ENCODE data around the gene KMT2C. TPM values are rescaled to one million over a fixed set of nuclear protein-coding genes. Genes with fewer than 3 reads are reported as not detected.
"Not testable (repeated sequence)": the region's sequence is repeated elsewhere in the genome, so short reads cannot be mapped to it uniquely, and the experiment has no call there.

Gene KMT2C
- total RNA-seq, 1 experiment from 2014 or later = 8.5 TPM

- not testable (repeated sequence) for DNase-seq; H3K27me3 ChIP-seq (ENCODE audit: control insufficient read depth, insufficient read depth, low read length); H3K36me3 ChIP-seq (replicated peaks; ENCODE audit: control insufficient read depth, insufficient read depth, low read length); H3K4me3 ChIP-seq (ENCODE audit: insufficient read depth, low read depth, low read length)
Measured at GRCh38 chr7:152432735-152433134, 3.1 kb downstream of the KMT2C start.

GRCh38 chr7:152430854-152431253, 4.9 kb downstream of the KMT2C start:
- no peak for DNase-seq
- Histone ChIP-seq H3K4me3 (ENCODE audit: insufficient read depth, low read depth, low read length) (no peak overlapping the region), H3K27me3 (ENCODE audit: control insufficient read depth, insufficient read depth, low read length) (no peaks in the 10 kb centered on the region), H3K36me3 (replicated peaks; ENCODE audit: control insufficient read depth, insufficient read depth, low read length) (no peaks in the 10 kb centered on the region)

- H3K27me3 ChIP-seq (ENCODE audit: control insufficient read depth, insufficient read depth, low read length); DNase-seq; H3K4me3 ChIP-seq (ENCODE audit: insufficient read depth, low read depth, low read length); H3K36me3 ChIP-seq (replicated peaks; ENCODE audit: control insufficient read depth, insufficient read depth, low read length): not testable (repeated sequence)
Measured at GRCh38 chr7:152430118-152430517, 5.7 kb downstream of the KMT2C start.

GRCh38 chr7:152424348-152425108, 11.3 kb downstream of the KMT2C start:
- H3K27me3 ChIP-seq (ENCODE audit: control insufficient read depth, insufficient read depth, low read length) = no peaks in the 10 kb centered on the region
- H3K4me3 ChIP-seq (ENCODE audit: insufficient read depth, low read depth, low read length) = no peak overlapping the region
- DNase-seq = no peak
- no peaks in the 10 kb centered on the region for H3K36me3 ChIP-seq (replicated peaks; ENCODE audit: control insufficient read depth, insufficient read depth, low read length)

- Histone ChIP-seq H3K4me3 (ENCODE audit: insufficient read depth, low read depth, low read length) (no peak overlapping the region), H3K36me3 (replicated peaks; ENCODE audit: control insufficient read depth, insufficient read depth, low read length) (no peaks in the 10 kb centered on the region), H3K27me3 (ENCODE audit: control insufficient read depth, insufficient read depth, low read length) (no peaks in the 10 kb centered on the region)
- no peak for DNase-seq
Measured at GRCh38 chr7:152423991-152424347, 11.8 kb downstream of the KMT2C start.

- not testable (repeated sequence) for H3K27me3 ChIP-seq (ENCODE audit: control insufficient read depth, insufficient read depth, low read length); H3K4me3 ChIP-seq (ENCODE audit: insufficient read depth, low read depth, low read length); H3K36me3 ChIP-seq (replicated peaks; ENCODE audit: control insufficient read depth, insufficient read depth, low read length); DNase-seq
Measured at GRCh38 chr7:152423171-152423570, 12.6 kb downstream of the KMT2C start.

GRCh38 chr7:152420950-152421349, 14.9 kb downstream of the KMT2C start:
- not testable (repeated sequence) for H3K36me3 ChIP-seq (replicated peaks; ENCODE audit: control insufficient read depth, insufficient read depth, low read length); DNase-seq; H3K27me3 ChIP-seq (ENCODE audit: control insufficient read depth, insufficient read depth, low read length); H3K4me3 ChIP-seq (ENCODE audit: insufficient read depth, low read depth, low read length)

- H3K36me3 ChIP-seq (replicated peaks; ENCODE audit: control insufficient read depth, insufficient read depth, low read length) = no peaks in the 10 kb centered on the region
- H3K27me3 ChIP-seq (ENCODE audit: control insufficient read depth, insufficient read depth, low read length) = no peaks in the 10 kb centered on the region
- H3K4me3 ChIP-seq (ENCODE audit: insufficient read depth, low read depth, low read length) = no peak overlapping the region
- no peak for DNase-seq
Measured at GRCh38 chr7:152419473-152420429, 16.1 kb downstream of the KMT2C start.

- no peak for DNase-seq
- no peaks in the 10 kb centered on the region for H3K36me3 ChIP-seq (replicated peaks; ENCODE audit: control insufficient read depth, insufficient read depth, low read length)
- H3K27me3 ChIP-seq (ENCODE audit: control insufficient read depth, insufficient read depth, low read length) = no peaks in the 10 kb centered on the region
- H3K4me3 ChIP-seq (ENCODE audit: insufficient read depth, low read depth, low read length) = no peak overlapping the region
Measured at GRCh38 chr7:152414779-152415178, 21.0 kb downstream of the KMT2C start.

GRCh38 chr7:152411389-152411788, 24.4 kb downstream of the KMT2C start:
- Histone ChIP-seq H3K4me3 (ENCODE audit: insufficient read depth, low read depth, low read length) (peak overlapping the region; percentile 6; the same call in 1 of the 2 replicates), H3K27me3 (ENCODE audit: control insufficient read depth, insufficient read depth, low read length) (no peaks in the 10 kb centered on the region), H3K36me3 (replicated peaks; ENCODE audit: control insufficient read depth, insufficient read depth, low read length) (no peaks in the 10 kb centered on the region)
- DNase-seq = peak; percentile 59

GRCh38 chr7:152406491-152406890, 29.3 kb downstream of the KMT2C start:
- Histone ChIP-seq H3K27me3 (ENCODE audit: control insufficient read depth, insufficient read depth, low read length) (no peaks in the 10 kb centered on the region), H3K36me3 (replicated peaks; ENCODE audit: control insufficient read depth, insufficient read depth, low read length) (no peaks in the 10 kb centered on the region), H3K4me3 (ENCODE audit: insufficient read depth, low read depth, low read length) (no peak overlapping the region)
- no peak for DNase-seq

GRCh38 chr7:152406030-152406429, 29.8 kb downstream of the KMT2C start:
- not testable (repeated sequence) for H3K27me3 ChIP-seq (ENCODE audit: control insufficient read depth, insufficient read depth, low read length); H3K36me3 ChIP-seq (replicated peaks; ENCODE audit: control insufficient read depth, insufficient read depth, low read length); H3K4me3 ChIP-seq (ENCODE audit: insufficient read depth, low read depth, low read length); DNase-seq

- DNase-seq = no peak
- H3K4me3 ChIP-seq (ENCODE audit: insufficient read depth, low read depth, low read length) = no peak overlapping the region
- H3K27me3 ChIP-seq (ENCODE audit: control insufficient read depth, insufficient read depth, low read length) = no peaks in the 10 kb centered on the region
- H3K36me3 ChIP-seq (replicated peaks; ENCODE audit: control insufficient read depth, insufficient read depth, low read length) = no peaks in the 10 kb centered on the region
Measured at GRCh38 chr7:152403726-152404125, 32.1 kb downstream of the KMT2C start.

- H3K4me3 ChIP-seq (ENCODE audit: insufficient read depth, low read depth, low read length) = no peak overlapping the region
- H3K36me3 ChIP-seq (replicated peaks; ENCODE audit: control insufficient read depth, insufficient read depth, low read length) = no peaks in the 10 kb centered on the region
- DNase-seq = peak; percentile 10
- no peaks in the 10 kb centered on the region for H3K27me3 ChIP-seq (ENCODE audit: control insufficient read depth, insufficient read depth, low read length)
Measured at GRCh38 chr7:152402384-152403250, 33.2 kb downstream of the KMT2C start.
